ENCODE data around the gene AUTS2.

Gene AUTS2

DNA sequence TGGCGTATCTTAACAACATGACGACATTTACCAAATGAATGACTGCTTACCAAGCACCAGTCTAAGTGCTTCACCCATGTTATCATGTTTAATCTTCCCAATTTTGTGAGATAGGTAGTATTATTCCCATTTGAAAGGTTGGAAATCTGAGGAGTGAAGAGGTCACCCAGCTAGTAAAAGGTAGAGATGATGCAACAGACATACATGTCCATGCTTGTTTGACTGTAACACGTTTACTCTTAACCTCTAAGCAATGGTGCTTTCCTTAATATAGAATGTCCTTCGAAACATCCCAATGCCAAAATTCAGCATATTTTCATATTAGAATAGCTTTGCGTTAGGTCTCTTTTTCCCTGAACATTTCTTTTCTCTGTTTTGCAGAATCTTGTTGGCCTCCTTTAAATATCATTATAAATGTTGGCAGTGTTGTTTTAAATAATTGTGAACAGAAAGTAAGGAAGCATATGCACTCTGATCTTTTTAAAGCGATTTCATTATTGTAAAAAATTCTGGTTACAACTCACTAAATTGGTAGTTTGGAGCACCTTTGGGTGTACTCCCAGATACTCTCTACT is 722.8 kb downstream of the AUTS2 start:
- no peak for ATAC-seq (replicated peaks)
- H3K36me3 Mint-ChIP-seq = peaks cover 1 to 9% of the 10 kb centered on the region in 2 donors
- no peak for DNase-seq
- no peaks in the 10 kb centered on the region for H3K9me3 Mint-ChIP-seq
- H3K27me3 Mint-ChIP-seq = no peaks in the 10 kb centered on the region
- no peak overlapping the region for H3K27ac Mint-ChIP-seq
- H3K4me3 Mint-ChIP-seq = no peak overlapping the region
- no peaks in the 10 kb centered on the region for H3K4me1 Mint-ChIP-seq

GRCh38 chr7:70322856-70323255 is 724.6 kb downstream of the AUTS2 start:
- H3K27ac Mint-ChIP-seq = peak overlapping the region; percentile 6
- H3K4me3 Mint-ChIP-seq = no peak overlapping the region
- H3K4me1 Mint-ChIP-seq = no peaks in the 10 kb centered on the region

DNA sequence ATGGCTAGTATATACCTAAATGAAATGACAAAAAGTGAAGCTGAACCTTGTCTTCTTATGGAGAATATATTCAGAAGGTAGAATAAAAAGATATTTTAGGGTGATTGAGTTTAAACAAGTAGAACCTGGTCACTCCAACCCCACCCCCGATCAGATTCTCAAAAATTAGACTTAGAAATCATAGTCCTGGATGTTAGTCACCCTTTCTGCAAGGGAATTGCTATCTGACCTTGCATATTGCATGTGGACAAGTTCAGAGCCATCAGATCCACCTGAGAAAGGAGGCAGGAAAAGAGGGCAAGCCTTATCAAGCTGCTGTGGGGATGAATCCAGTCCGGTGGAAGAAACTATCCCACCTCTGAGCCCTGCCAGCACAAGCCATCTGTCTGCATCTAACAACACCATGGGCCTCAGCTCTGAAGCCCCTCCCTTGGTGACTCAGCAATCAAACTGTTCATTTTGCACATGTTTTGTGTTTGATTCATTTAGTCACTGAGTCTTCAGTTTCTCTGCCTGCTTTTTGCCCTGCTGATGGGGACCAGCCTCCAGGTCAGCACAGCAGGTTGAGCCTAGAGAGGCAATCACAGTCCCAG is 727.3 kb downstream of the AUTS2 start:
- Mint-ChIP-seq H3K27me3 (no peaks in the 10 kb centered on the region), H3K36me3 (peaks cover 1 to 13% of the 10 kb centered on the region in 2 donors), H3K9me3 (peaks cover 0 to 2% of the 10 kb centered on the region in 2 donors), H3K4me1 (no peaks in the 10 kb centered on the region), H3K4me3 (no peak overlapping the region), H3K27ac (no peak overlapping the region)
- no peak for ATAC-seq (replicated peaks)
- no peak for DNase-seq

More at GRCh38 chr7:70322856-70323255, 724.6 kb downstream of the AUTS2 start:
- peaks cover 4 to 5% of the 10 kb centered on the region in 2 donors for H3K36me3 Mint-ChIP-seq
- H3K9me3 Mint-ChIP-seq = no peaks in the 10 kb centered on the region
- H3K27me3 Mint-ChIP-seq = no peaks in the 10 kb centered on the region
- DNase-seq (no peak), ATAC-seq (replicated peaks) (no peak)

DNA sequence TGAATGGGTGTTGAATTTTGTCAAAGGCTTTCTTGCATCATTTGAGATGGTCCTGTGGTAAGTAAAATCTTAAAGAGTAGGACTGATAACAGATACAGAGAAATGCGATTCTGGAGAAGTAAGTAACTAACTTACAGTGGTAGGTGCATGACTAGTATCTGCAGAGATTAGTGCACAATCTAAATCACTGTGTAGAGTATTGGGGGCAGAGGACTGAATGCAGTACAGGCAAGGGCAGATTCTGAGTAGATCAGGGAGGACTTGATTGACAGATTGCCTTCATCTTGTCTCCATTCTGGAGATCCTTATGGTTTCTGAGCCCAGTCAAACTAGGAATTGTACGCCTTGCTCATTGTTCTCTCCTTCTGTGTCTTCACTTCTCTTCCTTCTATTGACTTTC is 736.0 kb downstream of the AUTS2 start:
- DNase-seq = no peak
- H3K4me3 Mint-ChIP-seq = no peak overlapping the region
- H3K27me3 Mint-ChIP-seq = no peaks in the 10 kb centered on the region
- H3K36me3 Mint-ChIP-seq = peaks cover 0 to 12% of the 10 kb centered on the region in 2 donors
- no peak overlapping the region for H3K27ac Mint-ChIP-seq
- ATAC-seq (replicated peaks) = no peak
- peaks cover 2 to 15% of the 10 kb centered on the region in 2 donors for H3K4me1 Mint-ChIP-seq
- H3K9me3 Mint-ChIP-seq = peaks cover 0 to 4% of the 10 kb centered on the region in 2 donors

DNA sequence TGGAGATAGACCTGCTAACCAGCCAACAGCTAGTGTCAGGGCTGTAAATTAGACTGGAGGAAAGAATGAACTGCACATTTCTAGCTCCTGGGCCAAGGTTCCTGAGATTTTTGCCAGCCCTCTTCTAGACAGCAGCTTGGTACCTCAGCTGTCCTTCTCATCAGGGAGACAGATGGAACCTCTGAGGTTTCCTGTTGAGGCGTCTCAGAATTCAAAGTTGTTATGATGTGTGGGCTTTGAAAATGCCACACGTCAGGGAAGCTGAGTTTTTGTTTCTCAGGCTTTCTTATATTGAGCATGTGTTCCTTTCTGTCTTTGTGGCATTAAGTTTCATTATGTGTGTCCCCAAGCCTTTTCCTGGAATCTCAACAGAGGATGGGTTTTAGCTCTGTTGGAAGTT is 736.6 kb downstream of the AUTS2 start:
- H3K27ac Mint-ChIP-seq = peak overlapping the region; percentile 57
- H3K4me3 Mint-ChIP-seq = no peak overlapping the region
- DNase-seq (no peak), ATAC-seq (replicated peaks) (peak; percentile 39 to 63)
- peaks cover 0 to 9% of the 10 kb centered on the region in 2 donors for H3K36me3 Mint-ChIP-seq
- H3K9me3 Mint-ChIP-seq = peaks cover 0 to 4% of the 10 kb centered on the region in 2 donors
- no peaks in the 10 kb centered on the region for H3K27me3 Mint-ChIP-seq
- peaks cover 2 to 15% of the 10 kb centered on the region in 2 donors for H3K4me1 Mint-ChIP-seq

- Mint-ChIP-seq H3K4me1 (peaks cover 2 to 15% of the 10 kb centered on the region in 2 donors), H3K9me3 (peaks cover 0 to 4% of the 10 kb centered on the region in 2 donors), H3K4me3 (no peak overlapping the region), H3K27me3 (no peaks in the 10 kb centered on the region), H3K36me3 (peaks cover 0 to 9% of the 10 kb centered on the region in 2 donors), H3K27ac (no peak overlapping the region)
- no peak for ATAC-seq (replicated peaks)
- DNase-seq = no peak
Observed at GRCh38 chr7:70336536-70336935, 738.3 kb downstream of the AUTS2 start.

- Mint-ChIP-seq H3K36me3 (peaks cover 0 to under 1% of the 10 kb centered on the region in 2 donors), H3K27me3 (no peaks in the 10 kb centered on the region), H3K4me1 (peaks cover 2 to 15% of the 10 kb centered on the region in 2 donors), H3K4me3 (no peak overlapping the region), H3K27ac (no peak overlapping the region), H3K9me3 (no peaks in the 10 kb centered on the region)
- no peak for ATAC-seq (replicated peaks)
- no peak for DNase-seq
Observed at GRCh38 chr7:70338015-70338414, 739.7 kb downstream of the AUTS2 start.

- H3K27me3 Mint-ChIP-seq = no peaks in the 10 kb centered on the region
- peaks cover 0 to 5% of the 10 kb centered on the region in 2 donors for H3K36me3 Mint-ChIP-seq
- no peak overlapping the region for H3K27ac Mint-ChIP-seq
- peaks cover under 1 to 3% of the 10 kb centered on the region in 2 donors for H3K4me1 Mint-ChIP-seq
- H3K4me3 Mint-ChIP-seq = no peak overlapping the region
- ATAC-seq (replicated peaks) (no peak), DNase-seq (no peak)
- no peaks in the 10 kb centered on the region for H3K9me3 Mint-ChIP-seq
Observed at GRCh38 chr7:70340236-70340635, 742.0 kb downstream of the AUTS2 start.

DNA sequence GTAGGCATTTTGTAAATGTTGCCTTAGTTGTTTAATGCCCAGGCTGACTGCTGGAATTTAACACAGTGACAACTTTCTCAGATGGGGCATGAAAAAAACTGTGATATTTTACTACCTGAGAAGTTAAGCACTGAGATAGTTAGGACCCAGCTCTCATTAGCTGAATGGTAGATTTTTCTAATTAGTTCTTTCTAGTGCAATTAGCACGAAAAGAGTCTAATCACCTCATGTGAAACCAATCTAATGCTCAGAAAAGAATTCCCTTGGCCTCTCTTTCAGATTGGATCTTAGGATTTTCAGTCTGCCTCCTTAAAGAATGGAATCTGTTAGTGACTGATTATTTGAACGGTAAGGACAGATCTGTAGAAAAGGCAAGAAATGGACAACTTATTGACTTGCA is 743.2 kb downstream of the AUTS2 start:
- Mint-ChIP-seq H3K9me3 (no peaks in the 10 kb centered on the region), H3K4me3 (no peak overlapping the region), H3K4me1 (peaks cover 0 to 4% of the 10 kb centered on the region in 2 donors), H3K27ac (no peak overlapping the region), H3K36me3 (peaks cover 2 to 5% of the 10 kb centered on the region in 2 donors), H3K27me3 (no peaks in the 10 kb centered on the region)
- ATAC-seq (replicated peaks) (no peak), DNase-seq (no peak)

DNA sequence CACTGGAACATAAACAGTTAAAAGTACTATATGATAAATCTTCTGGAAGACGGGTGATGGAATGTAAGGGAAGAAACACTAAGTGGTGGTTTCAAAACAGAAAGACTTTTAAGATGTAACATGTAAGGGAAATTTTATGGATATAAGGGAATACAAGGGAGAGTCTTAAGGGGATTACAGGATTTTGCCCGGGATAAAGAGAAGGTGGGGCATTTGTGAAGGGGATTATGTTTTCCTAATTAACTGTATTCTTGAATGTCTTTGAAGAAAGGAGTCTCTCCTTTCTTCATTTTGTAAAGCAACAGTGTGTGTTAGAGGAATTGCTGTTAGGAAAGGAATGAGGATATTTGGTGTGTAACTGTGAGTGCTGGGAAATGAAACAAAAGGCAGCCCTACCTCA is 745.2 kb downstream of the AUTS2 start:
- ATAC-seq (replicated peaks) (no peak), DNase-seq (no peak)
- Mint-ChIP-seq H3K4me1 (peaks cover 10 to 24% of the 10 kb centered on the region in 2 donors), H3K27me3 (no peaks in the 10 kb centered on the region), H3K4me3 (no peak overlapping the region), H3K27ac (no peak overlapping the region), H3K9me3 (no peaks in the 10 kb centered on the region), H3K36me3 (peaks cover 4 to 5% of the 10 kb centered on the region in 2 donors)

- Mint-ChIP-seq H3K4me3 (no peak overlapping the region), H3K27me3 (no peaks in the 10 kb centered on the region), H3K36me3 (peaks cover 4 to 5% of the 10 kb centered on the region in 2 donors), H3K4me1 (peaks cover 10 to 26% of the 10 kb centered on the region in 2 donors), H3K9me3 (no peaks in the 10 kb centered on the region), H3K27ac (no peak overlapping the region)
- DNase-seq (no peak), ATAC-seq (replicated peaks) (no peak)
Observed at GRCh38 chr7:70344726-70345125, 746.5 kb downstream of the AUTS2 start.

DNA sequence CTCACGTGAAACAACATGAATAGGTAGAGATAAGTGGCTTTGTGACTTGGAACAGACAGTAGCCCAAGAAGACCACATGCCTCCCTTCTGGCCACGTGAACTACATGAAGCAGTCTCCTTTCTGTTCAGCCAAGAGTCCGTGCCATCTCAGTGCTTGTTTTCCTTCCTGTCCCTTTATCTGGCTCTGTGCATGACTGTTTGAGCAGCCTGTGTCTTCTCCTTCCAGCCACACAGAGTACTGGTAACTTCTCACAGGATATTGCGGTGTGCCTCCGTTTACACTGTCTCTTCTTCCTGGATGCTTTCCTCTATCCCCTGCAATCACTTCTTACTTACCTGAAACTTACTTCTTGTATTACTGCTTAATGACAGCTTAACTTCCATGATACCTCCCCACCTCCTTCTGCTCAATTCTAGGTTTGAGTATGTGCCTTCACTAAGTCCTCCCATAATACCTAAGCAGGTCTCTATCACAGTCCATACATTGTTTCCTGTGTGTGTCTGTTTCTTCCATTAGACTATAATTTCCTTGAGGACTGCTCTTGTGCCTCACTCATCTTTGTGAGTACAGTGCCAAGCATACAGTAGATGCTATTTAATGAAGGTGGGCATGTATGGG is 748.7 kb downstream of the AUTS2 start:
- no peak overlapping the region for H3K27ac Mint-ChIP-seq
- peaks cover 10 to 26% of the 10 kb centered on the region in 2 donors for H3K4me1 Mint-ChIP-seq
- peaks cover 0 to 2% of the 10 kb centered on the region in 2 donors for H3K9me3 Mint-ChIP-seq
- peaks cover 10 to 17% of the 10 kb centered on the region in 2 donors for H3K36me3 Mint-ChIP-seq
- DNase-seq = no peak
- H3K4me3 Mint-ChIP-seq = no peak overlapping the region
- no peaks in the 10 kb centered on the region for H3K27me3 Mint-ChIP-seq
- ATAC-seq (replicated peaks) = no peak

- peak; percentile 98 to 99 for ATAC-seq (replicated peaks)
- Mint-ChIP-seq H3K4me1 (peaks cover 11 to 26% of the 10 kb centered on the region in 2 donors), H3K36me3 (peaks cover 10 to 17% of the 10 kb centered on the region in 2 donors), H3K9me3 (peaks cover 0 to 2% of the 10 kb centered on the region in 2 donors), H3K27me3 (no peaks in the 10 kb centered on the region), H3K27ac (no peak overlapping the region), H3K4me3 (no peak overlapping the region)
- peak; percentile 27 for DNase-seq
Observed at GRCh38 chr7:70347463-70348254, 749.4 kb downstream of the AUTS2 start.

DNA sequence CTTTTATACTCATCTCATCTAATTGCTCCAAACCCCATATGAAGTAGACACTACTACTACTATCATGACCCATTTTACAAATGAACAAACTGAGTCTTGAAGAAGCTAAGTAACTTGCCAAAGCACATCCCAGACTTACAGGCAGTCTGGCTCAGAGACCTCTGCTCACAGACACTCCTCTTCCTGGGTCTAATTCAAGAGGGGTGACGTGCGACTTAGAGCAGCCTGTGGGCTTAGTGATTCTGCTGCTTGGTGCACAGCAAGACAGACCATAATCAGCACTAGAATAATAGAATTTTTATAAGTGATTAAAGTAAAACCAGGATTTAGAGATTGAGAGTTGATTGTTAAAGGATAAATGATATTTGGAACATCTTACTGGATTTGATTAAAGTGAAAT is 750.8 kb downstream of the AUTS2 start:
- no peak overlapping the region for H3K4me3 Mint-ChIP-seq
- peaks cover 16 to 33% of the 10 kb centered on the region in 2 donors for H3K4me1 Mint-ChIP-seq
- DNase-seq (no peak), ATAC-seq (replicated peaks) (no peak)
- peaks cover 0 to 2% of the 10 kb centered on the region in 2 donors for H3K9me3 Mint-ChIP-seq
- no peaks in the 10 kb centered on the region for H3K27me3 Mint-ChIP-seq
- peaks cover 10 to 13% of the 10 kb centered on the region in 2 donors for H3K36me3 Mint-ChIP-seq
- no peak overlapping the region for H3K27ac Mint-ChIP-seq
